GM21528 (cell line): ENCODE results near the gene PDXP.
"Not testable (repeated sequence)": the region's sequence is repeated elsewhere in the genome, so short reads cannot be mapped to it uniquely, and the experiment has no call there.

Source experiments
- ATAC-seq: cut with Tn5 transposase; IDR thresholded peaks from one replicate; pipeline ENCODE4 v1.9.1; 2021; ENCODE audit warnings: mild to moderate bottlenecking, moderate library complexity; ENCODE audit not compliant: unreplicated experiment, low FRiP score

Gene PDXP

GRCh38 chr22:37641561-37641949 is 17.0 kb upstream of the PDXP start:
- no peak for ATAC-seq

GRCh38 chr22:37643225-37643847 is 15.2 kb upstream of the PDXP start:
- no peak for ATAC-seq

- ATAC-seq: no peak
These were observed 11.2 kb upstream of the PDXP start for GRCh38 chr22:37647317-37647716.

GRCh38 chr22:37647928-37648327 is 10.6 kb upstream of the PDXP start:
- no peak for ATAC-seq

GRCh38 chr22:37650463-37651136 is 7.9 kb upstream of the PDXP start:
- ATAC-seq: no peak

- no peak for ATAC-seq
These were observed 3.8 kb upstream of the PDXP start for GRCh38 chr22:37654563-37655251.

- no peak for ATAC-seq
These were observed 3.3 kb upstream of the PDXP start for GRCh38 chr22:37655252-37655563.

GRCh38 chr22:37656583-37656982 is 1.9 kb upstream of the PDXP start:
- ATAC-seq: not testable (repeated sequence)

GRCh38 chr22:37657590-37658132 is 862 bp upstream of the PDXP start:
- ATAC-seq: no peak

- peak; percentile 16 for ATAC-seq
These were observed 758 bp downstream of the PDXP start for GRCh38 chr22:37659066-37659896.

GRCh38 chr22:37659897-37660708 is 1.6 kb downstream of the PDXP start:
- ATAC-seq: no peak

- ATAC-seq: no peak
These were observed 2.2 kb downstream of the PDXP start for GRCh38 chr22:37660709-37661045.

- ATAC-seq: no peak
These were observed 2.8 kb downstream of the PDXP start for GRCh38 chr22:37661160-37661924.

GRCh38 chr22:37662039-37662438 is 3.5 kb downstream of the PDXP start:
- no peak for ATAC-seq

- ATAC-seq: no peak
These were observed 5.1 kb downstream of the PDXP start for GRCh38 chr22:37663521-37664140.

- no peak for ATAC-seq
These were observed 6.0 kb downstream of the PDXP start for GRCh38 chr22:37664249-37665101.

- ATAC-seq: no peak
These were observed 7.0 kb downstream of the PDXP start for GRCh38 chr22:37665487-37665886.

GRCh38 chr22:37669586-37669985 is 11.1 kb downstream of the PDXP start:
- ATAC-seq: no peak
